HepG2 (cell line): ENCODE data around the gene CMIP. TPM values are rescaled to one million over a fixed set of nuclear protein-coding genes. Genes with fewer than 3 reads are reported as not detected.
A peak's percentile ranks its signal among the peaks of the same experiment; 100 is the strongest.

Experiments
- BRD4 ChIP-seq: sonication (generic); formaldehyde crosslinking; IDR thresholded peaks from 2 replicates; pipeline ENCODE4 v1.4.0; 2020; ENCODE audit warnings: missing genetic modification reagents
- FOXP1 ChIP-seq, 2 experiments: fragments of 450-650 bp in 1 of 2; IDR thresholded peaks; 2 replicates each; pipeline ENCODE4 v1.6.1; 2017 to 2018; ENCODE audit warnings: antibody characterized with exemption in 1 of 2
- GATAD2A ChIP-seq: IDR thresholded peaks from 2 replicates; pipeline ENCODE4 v1.6.1; 2016
- KDM5B ChIP-seq: sonication (generic); formaldehyde crosslinking; IDR thresholded peaks from 2 replicates; pipeline ENCODE4 v1.4.0; 2020; ENCODE audit warnings: missing genetic modification reagents, mild to moderate bottlenecking, borderline replicate concordance
- MEF2D ChIP-seq: sonication (generic); formaldehyde crosslinking; IDR thresholded peaks from 2 replicates; pipeline ENCODE4 v1.5.1; 2020; ENCODE audit warnings: mild to moderate bottlenecking, missing genetic modification reagents
- RXRB ChIP-seq: IDR thresholded peaks from 2 replicates; pipeline ENCODE4 v1.6.1; 2016; ENCODE audit warnings: borderline replicate concordance, missing genetic modification reagents, missing compliant biosample characterization
- SALL2 ChIP-seq: sonication (generic); formaldehyde crosslinking; IDR thresholded peaks from 2 replicates; pipeline ENCODE4 v1.8.1; 2023; ENCODE audit warnings: mild to moderate bottlenecking, missing genetic modification reagents, inconsistent platforms
- SOX5 ChIP-seq: IDR thresholded peaks from 2 replicates; pipeline ENCODE4 v1.6.1; 2016; ENCODE audit warnings: borderline replicate concordance
- SP2 ChIP-seq: sonication (generic); formaldehyde crosslinking; IDR thresholded peaks from 2 replicates; pipeline ENCODE4 v1.5.1; 2020; ENCODE audit warnings: mild to moderate bottlenecking, missing genetic modification reagents
- SPEN ChIP-seq: sonication (generic); formaldehyde crosslinking; IDR thresholded peaks from 2 replicates; pipeline ENCODE4 v1.5.1; 2020; ENCODE audit warnings: low read depth, mild to moderate bottlenecking, missing genetic modification reagents
- TBP ChIP-seq: sonication (generic); formaldehyde crosslinking; IDR thresholded peaks from 2 replicates; pipeline ENCODE4 v1.5.0; 2020; ENCODE audit warnings: missing genetic modification reagents
- ZBTB20 ChIP-seq: sonication (generic); formaldehyde crosslinking; IDR thresholded peaks from 2 replicates; pipeline ENCODE4 v1.8.1; 2023; ENCODE audit warnings: missing genetic modification reagents, low read depth, mild to moderate bottlenecking, borderline replicate concordance
- ZFP37 ChIP-seq: sonication (generic); formaldehyde crosslinking; IDR thresholded peaks from 2 replicates; pipeline ENCODE4 v1.4.0; 2020; ENCODE audit warnings: missing genetic modification reagents, borderline replicate concordance
- ZFP62 ChIP-seq: sonication (generic); formaldehyde crosslinking; IDR thresholded peaks from 2 replicates; pipeline ENCODE4 v1.4.0; 2020; ENCODE audit warnings: missing genetic modification reagents
- ZNF160 ChIP-seq: sonication (generic); formaldehyde crosslinking; IDR thresholded peaks from 2 replicates; pipeline ENCODE4 v1.8.0; 2022; ENCODE audit warnings: mild to moderate bottlenecking, inconsistent platforms, missing genetic modification reagents
- ZNF232 ChIP-seq: sonication (generic); formaldehyde crosslinking; IDR thresholded peaks from 2 replicates; pipeline ENCODE4 v1.4.0; 2020; ENCODE audit warnings: missing genetic modification reagents, borderline replicate concordance
- ZNF33A ChIP-seq: sonication (generic); formaldehyde crosslinking; IDR thresholded peaks from 2 replicates; pipeline ENCODE4 v1.5.1; 2020; ENCODE audit warnings: missing genetic modification reagents, mild to moderate bottlenecking, moderate library complexity, borderline replicate concordance
- ZNF792 ChIP-seq: IDR thresholded peaks from 2 replicates; pipeline ENCODE4 v1.6.1; 2016
- ZNF83 ChIP-seq: sonication (generic); formaldehyde crosslinking; IDR thresholded peaks from 2 replicates; pipeline ENCODE4 v1.4.0; 2020; ENCODE audit warnings: missing genetic modification reagents, mild to moderate bottlenecking, borderline replicate concordance
- polyA plus RNA-seq, 8 experiments: library from polyadenylated mRNA; depleted of rRNA in 3 of 8; stranded (reverse) in 7 of 8; unstranded in 1 of 8; fragments of >200 nt; fragmentation: Illumina TruSeq in 4 of 8; extraction: Trizol in 4 of 8; gene quantifications; 2 replicates each; pipeline versions ENCODE4 v1.2.1 to v1.2.3, GENCODE V29; 2011 to 2016; ENCODE audit warnings: low read depth in 4 of 8, missing spikeins in 1 of 8, mixed read lengths in 1 of 8; ENCODE audit not compliant: insufficient read depth in 1 of 8
- total RNA-seq, 5 experiments: library from RNA; depleted of rRNA; stranded (reverse); fragments of >200 nt; fragmentation: Illumina TruSeq; extraction: Trizol; gene quantifications; 2 replicates each; pipeline ENCODE4 v1.2.3, GENCODE V29; 2016; ENCODE audit warnings: low read depth in 1 of 5
- TF ChIP-seq, protein P1 (sequence below): sonication (generic); formaldehyde crosslinking; IDR thresholded peaks from 2 replicates; pipeline ENCODE4 v1.4.0; 2020; ENCODE audit warnings: mild to moderate bottlenecking, missing genetic modification reagents
- TF ChIP-seq, protein P2 (sequence below): sonication (generic); formaldehyde crosslinking; IDR thresholded peaks from 2 replicates; pipeline ENCODE4 v1.4.0; 2020; ENCODE audit warnings: low read depth, mild to moderate bottlenecking, missing genetic modification reagents
- TF ChIP-seq, protein P3 (sequence below): sonication (generic); formaldehyde crosslinking; IDR thresholded peaks from 2 replicates; pipeline ENCODE4 v1.5.0; 2020; ENCODE audit warnings: missing genetic modification reagents
- TF ChIP-seq, protein P4 (sequence below): sonication (generic); formaldehyde crosslinking; IDR thresholded peaks from 2 replicates; pipeline ENCODE4 v1.5.0; 2020; ENCODE audit warnings: missing genetic modification reagents, mild to moderate bottlenecking, borderline replicate concordance
- TF ChIP-seq, protein P5 (sequence below): sonication (generic); formaldehyde crosslinking; IDR thresholded peaks from 2 replicates; pipeline ENCODE4; 2020; ENCODE audit warnings: missing genetic modification reagents, mild to moderate bottlenecking, borderline replicate concordance

The CMIP gene
- total and polyA plus RNA-seq, 2 of the 13 experiments (the other 11 are each of a cell fraction or from before 2014, with no cell fraction given): 10.9 to 18.1 TPM

DNA sequence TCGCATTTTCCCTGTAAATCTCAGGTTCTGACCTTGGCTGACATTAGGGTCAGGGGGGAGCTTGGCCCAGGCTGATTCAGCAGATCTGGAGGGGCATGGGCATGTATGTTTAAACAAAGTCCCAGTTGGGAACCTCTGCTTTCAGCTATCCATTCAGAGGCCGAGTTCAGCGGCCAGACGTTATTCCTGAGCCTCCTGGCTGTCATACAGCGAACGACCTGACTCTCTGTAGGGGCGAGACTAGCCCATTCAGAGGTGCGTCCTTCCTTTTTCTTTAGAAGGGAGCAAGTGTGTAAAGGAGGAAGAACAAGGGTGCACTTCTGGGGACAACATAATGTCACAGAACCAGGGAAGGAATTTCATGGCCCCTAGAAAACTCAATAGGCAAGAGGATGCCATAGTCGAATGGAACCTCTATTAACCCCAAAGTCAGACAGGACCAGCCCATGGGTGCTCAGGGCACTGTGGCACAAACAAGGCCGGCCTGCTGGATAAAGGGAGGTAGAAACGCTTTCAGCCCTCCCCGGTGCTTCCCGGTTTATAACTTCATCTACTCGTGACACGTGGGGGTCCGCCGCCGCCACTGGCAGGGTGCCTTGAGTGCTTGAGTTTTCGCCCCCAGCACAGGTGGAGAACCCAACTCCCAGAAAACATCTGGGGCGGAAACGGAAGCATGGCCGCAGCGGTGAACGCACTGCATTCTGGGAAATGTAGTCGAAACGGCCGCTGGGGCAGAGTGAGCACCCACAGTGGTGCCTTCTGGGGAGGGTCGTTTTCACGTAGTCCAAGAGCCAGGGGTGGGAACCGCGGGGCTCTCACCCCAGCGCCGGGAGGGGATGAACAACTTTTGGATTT is 301.3 kb downstream of the CMIP start (continued):
- TF ChIP-seq ZNF33A: peak; percentile 29; the same call in 1 of the 2 replicates
- TF ChIP-seq ZNF792 (CRISPR knock-in tag): no peak
- TF ChIP-seq, protein P1, sequence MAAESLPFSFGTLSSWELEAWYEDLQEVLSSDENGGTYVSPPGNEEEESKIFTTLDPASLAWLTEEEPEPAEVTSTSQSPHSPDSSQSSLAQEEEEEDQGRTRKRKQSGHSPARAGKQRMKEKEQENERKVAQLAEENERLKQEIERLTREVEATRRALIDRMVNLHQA (CRISPR knock-in tag): no peak
- TF ChIP-seq BRD4 (CRISPR knock-in tag): peak; percentile 93
- peak; percentile 67; the same call in 1 of the 2 replicates for TF ChIP-seq KDM5B (CRISPR knock-in tag)
- TF ChIP-seq, protein P2, sequence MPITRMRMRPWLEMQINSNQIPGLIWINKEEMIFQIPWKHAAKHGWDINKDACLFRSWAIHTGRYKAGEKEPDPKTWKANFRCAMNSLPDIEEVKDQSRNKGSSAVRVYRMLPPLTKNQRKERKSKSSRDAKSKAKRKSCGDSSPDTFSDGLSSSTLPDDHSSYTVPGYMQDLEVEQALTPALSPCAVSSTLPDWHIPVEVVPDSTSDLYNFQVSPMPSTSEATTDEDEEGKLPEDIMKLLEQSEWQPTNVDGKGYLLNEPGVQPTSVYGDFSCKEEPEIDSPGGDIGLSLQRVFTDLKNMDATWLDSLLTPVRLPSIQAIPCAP (CRISPR knock-in tag): no peak
- peak; percentile 84; the same call in 1 of the 2 replicates for TF ChIP-seq ZNF83 (CRISPR knock-in tag)
- TF ChIP-seq SP2 (CRISPR knock-in tag): no peak; the same call in 1 of the 2 replicates
- TF ChIP-seq, protein P3, sequence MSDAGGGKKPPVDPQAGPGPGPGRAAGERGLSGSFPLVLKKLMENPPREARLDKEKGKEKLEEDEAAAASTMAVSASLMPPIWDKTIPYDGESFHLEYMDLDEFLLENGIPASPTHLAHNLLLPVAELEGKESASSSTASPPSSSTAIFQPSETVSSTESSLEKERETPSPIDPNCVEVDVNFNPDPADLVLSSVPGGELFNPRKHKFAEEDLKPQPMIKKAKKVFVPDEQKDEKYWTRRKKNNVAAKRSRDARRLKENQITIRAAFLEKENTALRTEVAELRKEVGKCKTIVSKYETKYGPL: no peak
- peak; percentile 57 for TF ChIP-seq ZNF232 (CRISPR knock-in tag)
- no peak for TF ChIP-seq ZFP37
- TF ChIP-seq ZBTB20: no peak
- TF ChIP-seq, protein P4, sequence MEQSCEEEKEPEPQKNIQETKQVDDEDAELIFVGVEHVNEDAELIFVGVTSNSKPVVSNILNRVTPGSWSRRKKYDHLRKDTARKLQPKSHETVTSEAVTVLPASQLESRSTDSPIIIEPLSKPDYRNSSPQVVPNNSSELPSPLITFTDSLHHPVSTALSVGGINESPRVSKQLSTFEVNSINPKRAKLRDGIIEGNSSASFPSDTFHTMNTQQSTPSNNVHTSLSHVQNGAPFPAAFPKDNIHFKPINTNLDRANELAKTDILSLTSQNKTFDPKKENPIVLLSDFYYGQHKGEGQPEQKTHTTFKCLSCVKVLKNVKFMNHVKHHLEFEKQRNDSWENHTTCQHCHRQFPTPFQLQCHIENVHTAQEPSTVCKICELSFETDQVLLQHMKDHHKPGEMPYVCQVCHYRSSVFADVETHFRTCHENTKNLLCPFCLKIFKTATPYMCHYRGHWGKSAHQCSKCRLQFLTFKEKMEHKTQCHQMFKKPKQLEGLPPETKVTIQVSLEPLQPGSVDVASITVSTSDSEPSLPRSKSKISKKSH (CRISPR knock-in tag): peak; percentile 71; the same call in 1 of the 2 replicates
- no peak for TF ChIP-seq FOXP1 (IDR thresholded peaks at IDR 0.05)
- TF ChIP-seq FOXP1 (CRISPR knock-in tag; IDR thresholded peaks at IDR 0.05): no peak
- peak; percentile 54; the same call in 1 of the 2 replicates for TF ChIP-seq SALL2
- no peak for TF ChIP-seq MEF2D (CRISPR knock-in tag)
- no peak; the same call in 1 of the 2 replicates for TF ChIP-seq RXRB (CRISPR knock-in tag)
- TF ChIP-seq GATAD2A (CRISPR knock-in tag): peak; percentile 19; the same call in 1 of the 2 replicates
- TF ChIP-seq ZNF160 (CRISPR knock-in tag): no peak
- no peak for TF ChIP-seq SOX5 (CRISPR knock-in tag)
- TF ChIP-seq, protein P5, sequence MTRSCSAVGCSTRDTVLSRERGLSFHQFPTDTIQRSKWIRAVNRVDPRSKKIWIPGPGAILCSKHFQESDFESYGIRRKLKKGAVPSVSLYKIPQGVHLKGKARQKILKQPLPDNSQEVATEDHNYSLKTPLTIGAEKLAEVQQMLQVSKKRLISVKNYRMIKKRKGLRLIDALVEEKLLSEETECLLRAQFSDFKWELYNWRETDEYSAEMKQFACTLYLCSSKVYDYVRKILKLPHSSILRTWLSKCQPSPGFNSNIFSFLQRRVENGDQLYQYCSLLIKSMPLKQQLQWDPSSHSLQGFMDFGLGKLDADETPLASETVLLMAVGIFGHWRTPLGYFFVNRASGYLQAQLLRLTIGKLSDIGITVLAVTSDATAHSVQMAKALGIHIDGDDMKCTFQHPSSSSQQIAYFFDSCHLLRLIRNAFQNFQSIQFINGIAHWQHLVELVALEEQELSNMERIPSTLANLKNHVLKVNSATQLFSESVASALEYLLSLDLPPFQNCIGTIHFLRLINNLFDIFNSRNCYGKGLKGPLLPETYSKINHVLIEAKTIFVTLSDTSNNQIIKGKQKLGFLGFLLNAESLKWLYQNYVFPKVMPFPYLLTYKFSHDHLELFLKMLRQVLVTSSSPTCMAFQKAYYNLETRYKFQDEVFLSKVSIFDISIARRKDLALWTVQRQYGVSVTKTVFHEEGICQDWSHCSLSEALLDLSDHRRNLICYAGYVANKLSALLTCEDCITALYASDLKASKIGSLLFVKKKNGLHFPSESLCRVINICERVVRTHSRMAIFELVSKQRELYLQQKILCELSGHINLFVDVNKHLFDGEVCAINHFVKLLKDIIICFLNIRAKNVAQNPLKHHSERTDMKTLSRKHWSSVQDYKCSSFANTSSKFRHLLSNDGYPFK (CRISPR knock-in tag): peak; percentile 56; the same call in 1 of the 2 replicates
- TF ChIP-seq ZFP62 (CRISPR knock-in tag): no peak
- 0 out of 2 replicates have a peak, but pooled peaks have one; percentile 45 for TF ChIP-seq TBP
- TF ChIP-seq SPEN (CRISPR knock-in tag): peak; percentile 56; the same call in 1 of the 2 replicates
